ENCODE data around the gene GGT5.

GRCh38 chr22:24181996-24182899 is 62.6 kb downstream of the GGT5 start:
- no peak for TF ChIP-seq EP300 (IDR thresholded peaks at IDR 0.05; ENCODE audit: borderline replicate concordance)
- TF ChIP-seq, protein P1, sequence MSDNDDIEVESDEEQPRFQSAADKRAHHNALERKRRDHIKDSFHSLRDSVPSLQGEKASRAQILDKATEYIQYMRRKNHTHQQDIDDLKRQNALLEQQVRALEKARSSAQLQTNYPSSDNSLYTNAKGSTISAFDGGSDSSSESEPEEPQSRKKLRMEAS (IDR thresholded peaks at IDR 0.05): no peak
- TF ChIP-seq TAF1 (IDR thresholded peaks at IDR 0.05; ENCODE audit: low read depth): no peak
- TF ChIP-seq TEAD4 (IDR thresholded peaks at IDR 0.05): no peak
- TF ChIP-seq CEBPB (IDR thresholded peaks at IDR 0.05): no peak

Data from Ishikawa (cell line).